Measurements from ENCODE around the gene SLC5A8.
"Not testable (repeated sequence)": the region's sequence is repeated elsewhere in the genome, so short reads cannot be mapped to it uniquely, and the experiment has no call there.

The SLC5A8 gene

DNA sequence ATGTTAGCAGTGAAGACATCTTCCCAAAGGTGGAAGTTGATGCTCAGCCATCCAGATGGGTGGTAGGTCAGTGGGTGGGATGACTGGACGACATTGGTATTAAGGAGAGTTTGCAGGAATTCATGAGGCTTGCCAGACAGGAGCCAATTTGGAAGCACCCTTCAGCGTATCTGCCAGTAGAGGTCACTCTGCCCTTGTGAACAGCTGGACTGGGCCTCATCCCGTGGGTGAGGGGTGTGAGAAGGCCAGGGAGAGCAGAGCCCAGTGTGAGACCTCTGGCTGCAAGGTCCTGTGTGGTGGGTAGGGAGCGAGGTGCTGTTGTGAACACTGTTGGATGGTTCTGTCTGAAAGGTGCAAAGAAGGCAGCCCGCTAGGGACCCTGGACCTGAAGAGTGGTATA, 37.7 kb downstream of the SLC5A8 start:
- DNase-seq, result peak; percentile 2 to 12 (median 7)

- no peak for DNase-seq
These were observed 42.0 kb downstream of the SLC5A8 start for GRCh38 chr12:101168001-101168400.

DNA sequence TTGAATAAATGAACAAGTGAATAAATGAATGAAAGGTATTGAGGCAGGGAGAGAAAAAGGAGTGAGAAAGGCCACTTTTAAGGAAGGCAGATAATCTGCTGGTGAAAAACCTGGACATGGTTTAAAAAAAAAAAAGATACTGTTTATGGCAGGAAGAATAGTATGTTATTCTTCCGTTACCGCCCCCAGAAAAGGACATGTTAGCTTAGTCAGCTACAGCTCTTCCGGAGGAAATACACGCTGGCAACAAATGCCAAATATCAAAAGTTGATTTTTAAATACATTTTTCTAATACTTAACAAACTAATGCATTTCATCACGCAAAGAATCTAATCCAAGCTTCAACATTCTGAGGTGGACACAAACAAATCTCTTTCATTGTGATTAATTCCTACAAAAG, 43.2 kb downstream of the SLC5A8 start:
- DNase-seq, result no peak

- no peak for DNase-seq
These were observed 44.7 kb downstream of the SLC5A8 start for GRCh38 chr12:101165319-101165718.

DNA sequence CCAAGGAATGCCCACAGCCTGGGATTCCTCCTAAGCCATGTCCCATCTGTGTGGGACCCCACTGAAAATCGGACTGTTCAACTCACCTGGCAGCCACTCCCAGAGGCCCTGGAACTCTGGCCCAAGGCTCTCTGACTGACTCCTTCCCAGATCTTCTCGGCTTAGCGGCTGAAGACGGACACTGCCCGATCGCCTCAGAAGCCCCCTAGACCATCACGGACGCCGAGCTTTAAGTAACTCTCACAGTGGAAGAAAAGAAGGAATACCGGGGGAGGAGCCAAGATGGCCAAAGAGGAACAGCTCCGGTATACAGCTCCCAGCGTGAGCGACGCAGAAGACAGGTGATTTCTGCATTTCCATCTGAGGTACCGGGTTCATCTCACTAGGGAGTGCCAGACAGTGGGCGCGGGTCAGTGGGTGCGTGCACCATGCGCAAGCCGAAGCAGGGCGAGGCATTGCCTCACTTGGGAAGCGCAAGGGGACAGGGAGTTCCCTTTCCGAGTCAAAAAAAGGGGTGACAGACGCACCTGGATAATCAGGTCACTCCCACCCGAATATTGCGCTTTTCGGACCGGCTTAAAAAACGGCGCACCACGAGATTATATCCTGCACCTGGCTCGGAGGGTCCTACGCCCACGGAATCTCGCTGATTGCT, 64.1 kb downstream of the SLC5A8 start:
- DNase-seq, result not testable (repeated sequence)

GRCh38 chr12:101127521-101128219, 82.4 kb downstream of the SLC5A8 start:
- DNase-seq, result no peak

DNA sequence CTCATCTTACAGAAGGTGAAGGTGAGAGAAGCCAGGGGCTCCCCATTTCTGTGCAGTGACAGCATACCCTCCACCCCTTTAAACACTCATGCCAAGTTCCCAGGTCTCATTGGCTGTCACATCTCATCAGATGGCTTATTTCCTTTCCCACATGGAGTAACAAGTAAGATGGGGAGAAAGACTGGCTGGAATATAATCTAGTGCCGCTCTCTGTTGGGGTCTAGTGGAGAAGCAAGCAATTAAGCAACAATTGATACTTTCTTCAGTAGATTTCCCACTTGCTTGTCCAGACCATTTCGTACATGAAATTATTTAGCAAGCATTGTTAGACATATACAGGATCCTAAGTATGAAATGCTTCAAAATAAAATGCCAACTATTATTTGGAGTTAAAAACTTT, 92.2 kb downstream of the SLC5A8 start:
- DNase-seq, result no peak

- DNase-seq, result no peak
These were observed 93.1 kb downstream of the SLC5A8 start for GRCh38 chr12:101116911-101117310.

DNA sequence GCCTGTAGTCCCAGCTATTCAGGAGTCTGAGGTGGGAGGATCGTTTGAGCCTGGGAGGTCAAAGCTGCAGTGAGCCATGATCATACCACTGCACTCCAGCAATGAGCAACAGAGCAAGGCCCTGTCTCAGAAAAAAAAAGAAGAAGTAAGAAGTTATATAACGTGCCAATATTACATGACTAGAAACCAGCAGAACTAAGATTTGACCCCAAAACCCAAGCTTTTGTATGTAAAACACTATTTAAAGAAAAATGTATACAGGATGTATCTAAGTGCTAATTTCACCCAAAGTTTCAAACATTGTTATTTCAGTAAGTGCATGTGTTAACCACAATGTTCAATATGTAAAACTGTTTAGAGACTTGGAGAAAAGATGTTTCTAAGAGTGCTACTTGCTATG, 94.7 kb downstream of the SLC5A8 start:
- DNase-seq, result no peak

DNA sequence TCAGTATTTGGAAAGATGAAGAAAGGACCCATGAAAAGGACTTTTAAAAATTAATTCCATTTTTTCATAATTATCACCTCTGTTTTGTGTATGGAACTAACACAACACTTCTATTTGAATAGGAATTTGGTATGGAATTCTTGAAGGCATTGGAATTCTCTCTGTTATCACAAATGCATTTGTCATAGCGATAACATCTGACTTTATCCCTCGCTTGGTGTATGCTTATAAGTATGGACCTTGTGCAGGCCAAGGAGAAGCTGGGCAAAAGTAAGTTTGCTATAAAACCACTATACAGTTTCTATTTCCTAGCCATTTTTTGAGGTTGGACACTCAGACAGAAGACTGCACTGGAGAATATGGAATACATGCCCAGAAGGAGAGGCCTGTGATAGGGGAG, 98.6 kb downstream of the SLC5A8 start:
- DNase-seq, result no peak

DNA sequence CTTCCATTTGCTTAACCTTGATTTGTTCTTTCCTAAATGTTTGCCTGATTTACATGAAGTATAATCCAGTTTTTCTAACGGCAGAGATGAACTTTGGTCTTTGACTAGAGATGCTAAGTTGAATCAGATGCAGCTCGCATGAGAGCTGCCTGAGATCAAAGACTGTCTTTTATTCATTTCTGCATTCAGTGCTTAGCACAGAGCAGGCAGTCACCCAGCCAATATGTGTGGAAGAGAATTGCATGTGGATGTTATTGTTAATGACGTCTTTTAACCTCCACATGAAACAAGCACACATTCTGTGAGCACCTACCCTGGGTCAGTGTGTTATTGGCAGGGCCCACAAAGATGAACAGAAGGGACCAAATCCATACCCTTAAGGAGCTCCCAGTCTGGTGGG, 99.2 kb downstream of the SLC5A8 start:
- no peak for DNase-seq

DNA sequence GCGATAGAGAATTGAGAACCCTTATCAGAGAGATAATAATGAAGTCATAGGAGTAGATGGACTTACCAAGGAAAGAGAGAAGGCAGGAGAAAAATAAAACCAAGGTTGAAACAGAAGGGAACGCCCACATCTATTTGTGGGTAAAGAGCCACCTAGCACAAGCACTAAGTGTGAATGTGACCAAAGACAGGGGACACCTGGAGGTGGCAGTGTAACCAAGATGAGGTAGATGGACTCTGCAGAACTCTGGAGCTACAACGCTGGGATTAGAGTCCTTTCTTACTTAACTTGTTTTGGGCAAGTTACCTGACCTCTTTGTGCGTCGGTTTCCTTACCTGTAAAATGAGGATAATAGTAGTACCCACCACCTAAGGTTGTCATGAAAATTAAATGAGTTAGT, 101.9 kb downstream of the SLC5A8 start:
- DNase-seq, result no peak

DNA sequence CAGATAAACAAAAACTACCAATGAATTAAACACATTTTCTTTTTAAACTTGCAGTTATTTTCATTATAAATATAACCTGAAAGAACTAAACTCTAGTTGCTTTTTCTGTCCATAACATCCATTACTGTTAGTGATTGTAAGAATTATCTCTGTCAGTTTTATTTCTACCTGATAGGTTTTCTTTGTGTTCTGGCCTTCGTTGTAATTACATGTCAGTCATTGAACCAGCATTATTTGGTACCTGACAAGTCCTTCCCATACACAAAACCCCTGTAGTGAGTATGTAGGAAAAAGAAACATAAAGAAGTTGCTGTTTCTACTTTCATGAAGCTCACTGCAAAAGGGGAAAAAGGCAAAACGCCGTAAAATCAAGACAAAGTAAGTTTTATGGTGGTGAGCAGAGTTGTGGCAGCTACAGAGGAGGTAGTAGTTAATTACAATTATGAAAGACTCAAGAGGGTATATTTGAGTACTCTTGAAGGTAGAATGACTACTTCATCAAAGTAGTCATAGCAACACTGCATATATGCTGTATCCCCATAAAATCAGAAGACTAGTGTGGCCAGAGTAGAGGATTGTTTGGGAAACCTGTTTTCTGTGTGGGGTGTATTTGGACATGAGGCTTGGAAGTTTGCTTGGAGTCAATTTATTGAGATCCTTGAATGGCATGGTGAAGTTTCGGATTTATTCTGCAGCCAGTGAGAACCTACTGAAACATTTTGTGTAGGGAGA, 102.8 kb downstream of the SLC5A8 start:
- no peak for DNase-seq
